Fibroblast of the aortic adventitia (primary cell): Measurements from ENCODE around the gene LIMS1. TPM values are rescaled to one million over a fixed set of nuclear protein-coding genes. Genes with fewer than 3 reads are reported as not detected.
"Not testable (repeated sequence)": the region's sequence is repeated elsewhere in the genome, so short reads cannot be mapped to it uniquely, and the experiment has no call there.

Experiments
- DNase-seq: peaks from one replicate; pipeline ENCODE4 v3.0.0-alpha.2; 2010; ENCODE audit warnings: low read depth
- H3K4me3 ChIP-seq: 2 replicates; pipeline ENCODE4 v1.5.1; 2011; ENCODE audit warnings: low read depth, mild to moderate bottlenecking, control low read depth, low read length, moderate library complexity
- small RNA-seq: library from RNA; depleted of rRNA; stranded (forward); fragments of <200 nt; gene quantifications from one replicate; pipeline ENCODE3, GENCODE V24; 2012
- total RNA-seq: library from RNA; depleted of rRNA; stranded (reverse); fragments of >200 nt; gene quantifications from 2 replicates; pipeline ENCODE4 v1.2.3, GENCODE V29; 2012; ENCODE audit warnings: low replicate concordance
- TF ChIP-seq, protein P1 (sequence below): IDR thresholded peaks from 2 replicates; pipeline ENCODE4 v1.5.1; 2011; ENCODE audit warnings: mild to moderate bottlenecking, low read length, control low read depth, inconsistent platforms; ENCODE audit not compliant: insufficient read depth

LIMS1 gene
- total RNA-seq, 1 donor = 91.2 TPM

DNA sequence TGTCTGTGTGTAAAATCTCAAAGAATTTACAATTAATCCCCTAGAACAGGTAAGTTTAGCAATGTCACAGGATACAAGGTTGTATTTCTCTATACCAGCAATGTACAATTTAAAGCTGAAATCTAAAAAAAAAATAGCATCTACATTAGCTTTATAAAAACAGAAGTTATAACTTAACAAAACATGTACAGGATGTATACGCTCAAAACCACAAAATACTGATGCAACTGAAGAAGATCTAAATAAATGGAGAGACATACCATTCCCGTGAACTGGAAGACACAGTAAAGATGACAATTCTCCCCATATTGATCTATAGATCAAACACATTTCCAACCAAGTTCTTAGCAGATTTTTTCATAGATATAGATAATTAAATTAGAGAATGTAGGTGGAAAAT, 167.5 kb downstream of the LIMS1 start:
- DNase-seq = no peak
- H3K4me3 ChIP-seq = no peak overlapping the region
- TF ChIP-seq, protein P1, sequence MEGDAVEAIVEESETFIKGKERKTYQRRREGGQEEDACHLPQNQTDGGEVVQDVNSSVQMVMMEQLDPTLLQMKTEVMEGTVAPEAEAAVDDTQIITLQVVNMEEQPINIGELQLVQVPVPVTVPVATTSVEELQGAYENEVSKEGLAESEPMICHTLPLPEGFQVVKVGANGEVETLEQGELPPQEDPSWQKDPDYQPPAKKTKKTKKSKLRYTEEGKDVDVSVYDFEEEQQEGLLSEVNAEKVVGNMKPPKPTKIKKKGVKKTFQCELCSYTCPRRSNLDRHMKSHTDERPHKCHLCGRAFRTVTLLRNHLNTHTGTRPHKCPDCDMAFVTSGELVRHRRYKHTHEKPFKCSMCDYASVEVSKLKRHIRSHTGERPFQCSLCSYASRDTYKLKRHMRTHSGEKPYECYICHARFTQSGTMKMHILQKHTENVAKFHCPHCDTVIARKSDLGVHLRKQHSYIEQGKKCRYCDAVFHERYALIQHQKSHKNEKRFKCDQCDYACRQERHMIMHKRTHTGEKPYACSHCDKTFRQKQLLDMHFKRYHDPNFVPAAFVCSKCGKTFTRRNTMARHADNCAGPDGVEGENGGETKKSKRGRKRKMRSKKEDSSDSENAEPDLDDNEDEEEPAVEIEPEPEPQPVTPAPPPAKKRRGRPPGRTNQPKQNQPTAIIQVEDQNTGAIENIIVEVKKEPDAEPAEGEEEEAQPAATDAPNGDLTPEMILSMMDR = no peak

DNA sequence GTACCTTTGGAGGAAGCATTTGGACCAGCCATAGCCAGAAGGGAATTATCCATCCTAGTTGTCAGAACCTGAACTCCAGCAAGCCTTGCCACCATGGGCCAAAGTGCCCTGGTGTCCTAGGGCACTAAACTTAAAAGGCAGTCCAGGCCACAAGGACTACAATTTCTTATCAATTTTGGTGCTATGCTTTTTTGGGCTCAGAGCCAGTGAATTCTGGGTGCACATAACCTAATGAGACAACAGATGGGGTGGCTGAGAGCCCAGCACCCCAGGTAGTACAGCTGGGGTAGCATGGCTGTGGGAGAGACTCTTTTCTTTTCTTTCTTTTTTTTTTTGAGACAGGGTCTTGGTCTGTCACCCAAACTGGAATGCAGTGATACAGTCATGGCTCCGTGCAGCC, 170.6 kb downstream of the LIMS1 start:
- no peak for DNase-seq
- no peak overlapping the region for H3K4me3 ChIP-seq
- TF ChIP-seq, protein P1 = no peak

DNA sequence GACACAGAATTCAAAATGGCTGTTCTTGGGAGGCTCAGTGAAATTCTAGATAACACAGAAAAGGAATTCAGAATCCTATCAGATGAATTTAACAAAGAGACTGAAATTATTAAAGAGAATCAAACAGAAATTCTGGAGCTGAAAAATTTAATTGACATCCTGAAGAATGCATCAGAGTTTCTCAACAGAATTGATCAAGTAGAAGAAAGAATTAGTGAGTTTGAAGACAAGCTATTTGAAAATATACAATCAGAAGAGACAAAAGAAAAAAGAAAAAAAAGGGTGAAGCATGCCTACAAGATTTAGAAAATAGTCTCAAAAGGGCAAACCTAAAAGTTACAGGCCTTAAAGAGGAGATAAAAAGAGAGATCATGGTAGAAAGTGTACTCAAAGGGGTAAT, 173.0 kb downstream of the LIMS1 start:
- TF ChIP-seq, protein P1 = no peak
- DNase-seq = no peak
- no peak overlapping the region for H3K4me3 ChIP-seq

DNA sequence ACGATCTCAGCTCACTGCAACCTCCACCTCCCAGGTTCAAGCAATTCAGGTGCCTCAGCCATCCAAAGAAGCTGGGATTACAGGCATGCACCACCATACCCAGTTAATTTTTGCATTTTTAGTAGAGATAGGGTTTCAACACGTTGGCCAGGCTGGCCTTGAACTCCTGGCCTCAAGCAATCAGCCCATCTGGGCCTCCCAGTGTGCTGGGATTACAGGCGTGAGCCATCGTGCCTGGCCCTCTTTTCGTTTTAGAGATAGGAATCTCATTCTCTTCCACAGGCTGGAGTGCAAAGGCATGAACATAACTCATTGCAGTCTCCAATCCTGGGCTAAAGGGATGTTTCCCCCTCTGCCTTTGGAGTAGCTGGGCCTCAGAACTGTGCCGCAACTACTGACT, 182.7 kb downstream of the LIMS1 start:
- DNase-seq, H3K4me3 ChIP-seq: not testable (repeated sequence)

DNA sequence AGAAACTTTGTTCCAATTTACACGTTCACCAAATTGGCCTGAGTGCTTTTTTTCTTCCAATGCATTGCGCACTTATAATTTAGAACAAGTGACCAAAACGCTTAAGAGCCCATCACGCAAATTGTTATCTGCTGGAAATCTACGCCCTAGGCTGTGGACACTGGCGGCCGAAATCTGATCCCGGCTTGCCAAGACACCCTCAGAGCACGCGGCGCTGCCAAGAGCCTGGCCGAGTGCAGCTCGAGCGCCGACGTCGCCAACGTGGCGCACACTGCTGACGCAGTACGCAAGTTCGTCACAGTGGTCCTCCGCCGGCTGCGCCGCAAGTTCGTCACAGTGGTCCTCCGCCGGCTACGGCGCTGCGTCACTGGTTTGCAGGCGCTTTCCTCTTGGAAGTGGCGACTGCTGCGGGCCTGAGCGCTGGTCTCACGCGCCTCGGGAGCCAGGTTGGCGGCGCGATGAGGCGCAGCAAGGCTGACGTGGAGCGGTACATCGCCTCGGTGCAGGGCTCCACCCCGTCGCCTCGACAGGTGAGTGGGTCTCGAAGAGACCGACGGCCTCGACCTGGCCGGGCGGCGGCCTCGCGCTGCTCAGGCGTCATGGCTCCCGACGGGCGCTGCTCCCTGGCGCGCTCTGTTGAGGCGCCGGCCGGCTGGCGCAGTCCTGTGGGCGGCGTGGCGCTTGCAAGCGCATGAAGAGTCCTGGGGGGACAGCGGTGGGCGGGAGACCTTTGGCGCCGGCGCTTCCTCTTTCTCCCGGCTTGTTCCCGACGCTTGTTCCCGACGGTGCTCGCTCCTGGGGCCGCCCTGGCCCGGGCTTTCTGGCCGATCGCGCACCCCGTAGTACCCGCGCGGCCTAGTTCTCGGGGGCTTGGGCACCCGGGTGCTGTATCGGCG, 185.1 kb downstream of the LIMS1 start, which contains the start of gene RANBP2:
RANBP2 (plus strand) TSS at position 334 of the 896 bp plus-strand sequence; CDS start at position 459, 125 bp downstream.
- H3K4me3 ChIP-seq = peak within 1 kb of the TSS; percentile 87
- TF ChIP-seq, protein P1 = no peak
- DNase-seq = peak; percentile 99

DNA sequence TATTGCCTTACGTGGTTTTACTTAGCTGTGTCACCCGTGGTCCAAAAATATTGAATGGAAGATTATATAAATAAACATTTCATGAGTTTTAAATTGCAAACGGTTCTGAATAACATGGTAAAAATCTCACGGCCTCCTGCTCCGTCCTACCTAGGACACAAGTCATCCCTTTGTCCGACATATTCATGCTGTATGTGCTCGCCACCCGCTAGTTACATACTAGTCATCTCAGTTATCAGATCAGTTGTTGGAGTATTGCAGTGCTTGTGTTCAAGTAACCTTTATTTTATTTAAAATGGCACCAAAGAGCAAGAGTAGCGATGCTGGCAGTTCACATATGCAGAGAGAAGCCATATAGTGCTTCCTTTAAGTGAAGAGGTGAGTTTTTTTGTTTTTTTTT, 191.8 kb downstream of the LIMS1 start:
- DNase-seq = not testable (repeated sequence)

DNA sequence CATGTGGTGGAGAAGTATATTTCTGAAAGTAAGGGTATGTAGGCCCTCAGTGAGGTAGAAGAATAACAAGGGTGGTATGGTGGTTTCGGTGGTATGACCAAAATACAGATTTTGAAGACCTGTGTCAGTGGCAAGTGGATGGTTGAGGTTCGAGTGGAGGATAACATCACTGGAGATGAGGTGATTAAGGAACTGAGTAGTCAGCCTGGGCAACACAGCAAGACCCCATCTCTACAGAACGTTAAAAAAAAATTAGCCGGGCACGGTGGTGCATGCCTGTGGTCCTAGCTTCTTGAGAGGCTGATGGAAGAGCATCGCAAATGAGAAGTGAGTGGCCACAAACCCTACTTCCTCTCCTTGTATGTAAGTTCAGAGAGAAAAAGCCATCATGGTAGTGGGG, 200.4 kb downstream of the LIMS1 start:
- not testable (repeated sequence) for DNase-seq, H3K4me3 ChIP-seq

More for the DNA sequence above, 191.8 kb downstream of the LIMS1 start:
- not testable (repeated sequence) for H3K4me3 ChIP-seq

Small RNA genes lying within 50 kb of the gene (small RNA-seq; reads per million reads assigned to genes)
- gene AC010095.1 = not detected

Other genes with a start within 250 kb of the LIMS1 start
- gene SULT1C2, start 245.6 kb upstream of the LIMS1 start, total RNA-seq = 0.27 and 2.6 TPM in 2 replicates
- gene SULT1C4, start 156.5 kb upstream of the LIMS1 start, total RNA-seq = 0.33 TPM in 1 of 2 replicates, not detected in the other
- 42.8 and 50.0 TPM in 2 replicates for gene GCC2, start 85.3 kb upstream of the LIMS1 start, total RNA-seq
- 81.6 and 95.3 TPM in 2 replicates for gene RANBP2, start 185.0 kb downstream of the LIMS1 start, total RNA-seq